RPMI7951 (cell line): ENCODE data around the gene ARMC8. TPM values are rescaled to one million over a fixed set of nuclear protein-coding genes. Genes with fewer than 3 reads are reported as not detected.
"Not testable (repeated sequence)": the region's sequence is repeated elsewhere in the genome, so short reads cannot be mapped to it uniquely, and the experiment has no call there.

Source experiments
- DNase-seq: peaks from one replicate; pipeline ENCODE4 v3.0.0-alpha.2; 2012; ENCODE audit warnings: low read depth
- total RNA-seq: library from RNA; depleted of rRNA; stranded (reverse); fragments of >200 nt; shearing (Covaris generic); gene quantifications from 2 replicates; pipeline ENCODE4 v1.2.3, GENCODE V29; 2014; rRNA removed

Gene ARMC8, protein sequence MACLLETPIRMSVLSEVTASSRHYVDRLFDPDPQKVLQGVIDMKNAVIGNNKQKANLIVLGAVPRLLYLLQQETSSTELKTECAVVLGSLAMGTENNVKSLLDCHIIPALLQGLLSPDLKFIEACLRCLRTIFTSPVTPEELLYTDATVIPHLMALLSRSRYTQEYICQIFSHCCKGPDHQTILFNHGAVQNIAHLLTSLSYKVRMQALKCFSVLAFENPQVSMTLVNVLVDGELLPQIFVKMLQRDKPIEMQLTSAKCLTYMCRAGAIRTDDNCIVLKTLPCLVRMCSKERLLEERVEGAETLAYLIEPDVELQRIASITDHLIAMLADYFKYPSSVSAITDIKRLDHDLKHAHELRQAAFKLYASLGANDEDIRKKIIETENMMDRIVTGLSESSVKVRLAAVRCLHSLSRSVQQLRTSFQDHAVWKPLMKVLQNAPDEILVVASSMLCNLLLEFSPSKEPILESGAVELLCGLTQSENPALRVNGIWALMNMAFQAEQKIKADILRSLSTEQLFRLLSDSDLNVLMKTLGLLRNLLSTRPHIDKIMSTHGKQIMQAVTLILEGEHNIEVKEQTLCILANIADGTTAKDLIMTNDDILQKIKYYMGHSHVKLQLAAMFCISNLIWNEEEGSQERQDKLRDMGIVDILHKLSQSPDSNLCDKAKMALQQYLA
- 42.7 and 67.5 TPM in 2 replicates for total RNA-seq

DNA sequence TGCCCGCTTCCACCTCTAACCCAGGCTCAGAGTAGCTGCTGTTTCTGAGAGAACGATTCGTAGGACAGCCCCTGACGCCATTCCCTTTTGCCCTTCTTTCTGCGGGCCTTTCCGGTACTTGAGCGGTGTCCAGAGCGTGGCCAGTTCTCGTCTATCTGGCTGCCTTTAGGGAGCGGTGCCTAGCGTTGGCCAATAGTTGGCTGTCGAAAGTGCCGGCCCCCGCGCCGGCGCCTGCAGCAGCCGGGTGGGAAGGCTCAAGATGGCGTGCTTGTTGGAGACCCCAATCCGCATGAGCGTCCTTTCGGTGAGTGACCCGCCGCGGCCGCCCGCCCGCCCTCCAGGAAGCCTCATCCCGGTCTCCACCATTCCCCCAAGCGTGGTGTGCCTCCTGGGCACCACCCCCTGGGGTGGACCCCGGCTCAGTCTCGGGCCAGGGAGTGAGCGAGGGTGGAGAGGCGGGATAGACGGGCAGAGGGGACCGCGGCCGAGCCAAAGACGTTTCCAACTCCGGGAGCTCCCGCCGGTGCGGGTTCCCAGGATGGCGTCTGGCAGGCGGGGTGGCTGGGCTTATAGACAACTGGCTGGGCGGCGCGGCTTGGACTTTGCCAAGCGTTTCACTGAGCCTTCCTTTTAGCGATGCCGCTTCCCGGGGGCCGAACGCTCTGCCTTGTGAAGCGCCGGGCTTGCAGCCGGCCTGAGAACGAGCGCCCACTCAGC is at the start of gene ARMC8:
Gene ARMC8, plus strand, starts transcription at position 6 of the 717 bp plus-strand sequence. Its CDS starts 254 bp downstream, at position 260.
- DNase-seq, result peak; percentile 51

DNA sequence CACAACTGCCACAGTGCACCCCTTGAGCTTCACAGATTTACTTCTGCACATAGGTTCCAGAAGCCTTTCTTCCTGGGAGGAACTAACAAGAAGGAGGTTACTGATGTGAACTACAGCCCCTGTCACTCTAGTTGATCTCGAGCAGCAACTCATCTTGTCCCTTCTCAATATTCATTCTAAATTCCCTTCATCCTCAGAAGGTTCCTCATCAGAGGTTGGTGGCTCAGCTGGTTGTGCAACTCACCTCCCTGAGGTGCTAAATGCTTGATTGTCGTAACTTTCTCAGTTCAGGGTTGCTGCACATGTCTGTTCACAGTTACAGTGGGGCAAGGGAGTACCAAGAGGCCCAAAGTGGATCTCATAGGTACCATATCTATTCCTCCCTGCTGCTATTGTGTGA is 49.2 kb upstream of the ARMC8 start:
- DNase-seq, result no peak

DNA sequence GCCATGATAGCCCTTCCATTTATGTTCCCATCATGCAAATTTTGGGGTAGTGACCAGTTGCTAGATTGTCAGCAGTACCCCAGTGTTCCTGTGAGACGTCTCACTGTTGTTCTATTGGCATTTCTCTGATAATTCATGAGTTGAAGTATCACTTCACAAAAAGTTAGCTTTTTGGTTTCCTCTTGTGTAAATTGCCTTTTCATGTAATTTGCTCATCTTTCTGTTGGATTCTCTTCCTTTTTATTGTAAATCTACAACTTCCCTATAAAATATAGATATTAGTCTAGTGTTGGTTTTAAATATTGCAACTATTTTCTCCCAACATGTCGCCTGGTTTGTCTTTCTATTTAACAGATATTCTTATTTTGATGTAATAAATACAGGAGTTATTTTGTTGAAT is 47.4 kb upstream of the ARMC8 start:
- no peak for DNase-seq

GRCh38 chr3:138140940-138141339 is 46.2 kb upstream of the ARMC8 start:
- DNase-seq, result no peak

- not testable (repeated sequence) for DNase-seq
Observed at GRCh38 chr3:138142181-138142580, 44.9 kb upstream of the ARMC8 start.

DNA sequence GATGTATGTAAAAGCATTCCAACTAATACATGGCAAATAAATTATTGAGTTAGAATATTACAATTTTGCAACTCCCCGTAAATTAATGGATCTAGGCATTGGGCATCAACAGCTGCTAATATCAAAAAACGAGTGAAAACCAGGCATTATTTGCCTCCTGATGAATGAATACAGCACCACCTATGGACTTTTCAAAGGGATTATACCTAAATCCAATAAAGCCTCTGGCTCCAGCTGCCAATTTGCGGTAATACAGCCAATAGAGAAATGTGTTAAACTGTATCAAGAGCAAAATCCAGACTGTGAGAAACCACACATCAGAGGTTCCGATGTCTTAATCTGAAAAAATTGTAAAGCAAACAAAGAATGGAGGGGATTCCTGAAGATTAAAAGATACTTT is 38.6 kb upstream of the ARMC8 start:
- no peak for DNase-seq

DNA sequence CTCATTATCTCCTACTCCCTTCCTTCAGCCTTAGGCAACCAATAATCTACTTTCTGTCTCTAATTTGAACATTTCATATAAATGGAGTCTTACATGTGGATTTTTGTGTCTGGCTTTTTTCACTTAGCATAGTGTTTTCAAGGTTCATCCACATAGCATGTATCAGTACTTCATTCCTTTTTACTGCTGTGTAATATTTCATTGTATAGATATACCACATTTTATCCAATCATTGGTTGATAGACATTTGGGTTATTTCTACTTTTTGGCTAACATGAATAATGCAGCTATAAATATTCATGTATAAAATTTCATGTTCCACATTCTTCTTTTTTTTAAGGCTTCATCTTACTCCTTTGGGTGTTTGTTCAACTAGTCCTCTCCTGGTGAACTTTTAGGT is 32.6 kb upstream of the ARMC8 start:
- DNase-seq, result no peak

- DNase-seq, result no peak
Observed at GRCh38 chr3:138157743-138158142, 29.4 kb upstream of the ARMC8 start.

DNA sequence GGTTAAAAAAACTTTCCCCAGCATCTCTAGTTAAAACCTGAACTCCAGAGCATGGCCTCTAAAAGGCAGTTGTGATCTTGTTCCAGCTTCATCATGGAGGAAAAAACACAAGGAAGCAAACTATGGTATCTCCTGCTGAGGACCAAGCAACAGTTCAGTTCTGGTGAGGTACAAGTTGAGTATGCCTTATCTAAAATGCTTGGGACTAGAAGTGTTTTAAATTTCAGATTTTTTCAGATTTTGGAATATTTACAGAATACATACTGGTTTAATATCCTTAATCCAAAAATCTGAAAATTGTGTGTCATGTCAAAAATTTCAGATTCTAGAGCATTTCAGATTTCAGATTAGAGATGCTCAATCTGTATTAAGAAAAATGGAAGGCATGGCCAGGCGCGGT is 22.0 kb upstream of the ARMC8 start:
- DNase-seq, result no peak

DNA sequence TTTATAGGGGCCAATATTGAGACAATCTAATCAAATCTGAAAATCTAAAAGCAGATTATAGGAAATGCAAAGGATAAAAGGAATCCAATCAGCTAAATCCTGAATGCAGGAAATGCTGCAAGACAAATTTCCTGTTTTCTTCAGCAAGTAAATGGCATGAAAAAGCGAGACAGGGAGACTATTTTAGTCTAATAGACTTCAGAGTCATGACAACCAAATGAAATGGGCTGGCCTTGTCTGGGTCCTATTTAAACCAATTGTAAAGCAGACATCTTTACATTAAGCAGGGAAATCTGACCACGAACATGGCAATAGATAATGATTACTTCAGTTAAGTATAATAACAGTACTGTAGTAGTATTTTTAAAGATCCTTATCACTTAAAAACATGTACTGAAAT is 14.5 kb upstream of the ARMC8 start:
- DNase-seq, result no peak

DNA sequence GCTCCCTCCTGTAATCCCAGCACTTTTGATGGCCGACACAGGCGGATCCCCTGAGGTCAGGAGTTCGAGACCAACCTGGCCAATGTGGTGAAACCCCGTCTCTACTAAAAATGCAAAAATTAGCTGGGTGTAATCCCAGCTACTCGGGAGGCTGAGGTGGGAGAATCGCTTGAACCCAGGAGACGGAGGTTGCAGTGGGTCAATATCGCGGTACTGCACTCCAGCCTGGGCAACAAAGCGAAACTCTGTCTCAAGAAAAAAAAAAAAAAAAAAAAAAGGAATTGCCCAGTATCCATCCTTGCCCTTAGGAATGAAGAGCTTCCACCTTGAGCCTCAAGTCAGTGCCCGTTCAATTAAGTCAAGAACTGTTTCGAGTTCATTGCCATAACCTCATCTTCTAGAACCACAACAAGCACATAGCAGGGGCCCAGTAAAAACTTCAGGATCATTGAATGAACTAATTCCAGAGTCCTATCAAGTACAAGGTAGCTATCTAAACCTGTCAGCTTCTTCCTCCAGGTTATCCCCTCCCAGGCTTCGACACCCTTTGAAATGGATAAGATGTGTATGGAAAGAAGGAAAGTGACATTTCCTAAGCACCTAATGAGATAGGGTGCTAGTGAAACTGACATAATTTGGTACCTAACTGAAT is 13.2 kb upstream of the ARMC8 start:
- no peak for DNase-seq

DNA sequence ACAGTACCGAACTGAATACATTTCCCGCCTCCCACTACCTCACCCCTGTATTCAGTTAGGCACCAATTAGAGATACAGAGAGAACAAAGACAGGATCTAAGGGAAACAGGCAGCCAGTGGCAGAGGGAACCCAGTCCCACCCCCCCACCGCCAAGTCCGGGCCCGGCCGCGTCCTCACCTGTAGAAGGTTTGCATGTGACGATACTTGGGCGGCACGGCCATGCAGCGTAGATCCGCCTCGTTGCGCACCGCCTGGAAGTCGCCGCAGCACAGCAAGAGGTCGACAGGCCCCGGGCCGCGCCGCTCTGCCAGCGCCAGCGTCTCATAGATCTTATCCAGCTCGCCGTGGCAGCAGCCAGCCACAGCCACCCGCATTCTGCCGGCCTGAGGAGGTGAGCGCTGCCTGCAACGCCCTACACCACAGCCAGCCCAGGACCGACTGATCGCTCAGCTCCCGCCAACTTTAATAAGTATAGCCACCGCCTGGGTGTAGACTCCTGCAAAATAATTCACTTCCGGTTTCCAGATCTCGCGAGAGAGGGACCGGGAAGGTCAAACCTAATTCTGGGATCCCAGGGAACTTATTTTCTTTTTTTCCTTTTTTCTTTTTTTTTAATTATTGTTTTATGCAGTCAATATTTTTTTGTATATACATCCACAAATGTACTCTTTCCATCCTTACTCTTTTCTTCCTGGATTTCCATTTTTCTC is 12.5 kb upstream of the ARMC8 start, which contains the start of gene DBR1:
Gene DBR1, minus strand, starts transcription at position 501 of the 711 bp plus-strand sequence. Its CDS starts 126 bp downstream, at position 375.
- DNase-seq, result peak; percentile 86

- DNase-seq, result peak; percentile 37
Observed at GRCh38 chr3:138180375-138181029, 6.6 kb upstream of the ARMC8 start.

DNA sequence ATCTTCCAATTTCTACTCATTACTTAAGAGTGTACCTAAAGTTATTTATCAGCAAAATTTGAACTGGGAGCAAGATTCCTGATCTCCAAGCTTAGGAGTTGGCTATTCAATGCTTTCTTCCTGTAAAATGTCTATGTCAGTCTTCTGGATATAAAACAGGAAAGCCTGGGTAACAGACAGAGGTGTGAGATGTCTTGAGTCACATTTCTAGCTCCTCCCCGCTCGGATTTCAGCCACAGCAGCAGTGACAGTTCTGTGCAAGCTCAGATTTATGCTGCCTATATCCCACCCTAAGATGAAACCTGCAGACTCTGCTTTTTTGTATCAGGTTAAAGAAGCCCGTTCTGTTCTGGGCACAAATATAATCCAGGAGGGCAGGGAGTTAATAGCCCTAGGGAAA is 2.1 kb upstream of the ARMC8 start:
- peak; percentile 32 for DNase-seq

- peak; percentile 36 for DNase-seq
Observed at GRCh38 chr3:138186221-138186620, 880 bp upstream of the ARMC8 start.

DNA sequence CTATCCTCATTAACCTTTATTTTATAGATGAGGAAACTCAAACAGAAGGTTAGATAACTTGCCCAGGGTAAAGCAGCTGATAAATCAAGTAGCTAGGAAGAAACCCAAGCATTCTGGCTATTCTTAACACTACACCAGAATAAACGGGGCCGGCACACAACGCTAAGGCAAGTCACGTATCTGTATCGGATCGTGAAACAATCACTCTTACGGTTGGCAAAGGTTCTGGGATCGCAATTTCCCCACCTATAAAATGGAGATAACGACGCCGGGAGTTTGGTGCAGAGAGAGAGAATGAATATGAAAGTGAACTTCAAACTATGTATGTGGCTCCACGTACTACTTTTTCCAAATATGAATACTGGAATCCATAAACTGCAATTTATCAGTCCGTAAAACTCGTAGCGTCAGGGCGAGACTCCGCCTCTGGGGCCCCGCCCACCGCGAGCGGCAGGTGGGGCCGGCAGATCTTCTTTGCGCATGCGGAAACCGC is 252 bp upstream of the ARMC8 start:
- peak; percentile 84 for DNase-seq

DNA sequence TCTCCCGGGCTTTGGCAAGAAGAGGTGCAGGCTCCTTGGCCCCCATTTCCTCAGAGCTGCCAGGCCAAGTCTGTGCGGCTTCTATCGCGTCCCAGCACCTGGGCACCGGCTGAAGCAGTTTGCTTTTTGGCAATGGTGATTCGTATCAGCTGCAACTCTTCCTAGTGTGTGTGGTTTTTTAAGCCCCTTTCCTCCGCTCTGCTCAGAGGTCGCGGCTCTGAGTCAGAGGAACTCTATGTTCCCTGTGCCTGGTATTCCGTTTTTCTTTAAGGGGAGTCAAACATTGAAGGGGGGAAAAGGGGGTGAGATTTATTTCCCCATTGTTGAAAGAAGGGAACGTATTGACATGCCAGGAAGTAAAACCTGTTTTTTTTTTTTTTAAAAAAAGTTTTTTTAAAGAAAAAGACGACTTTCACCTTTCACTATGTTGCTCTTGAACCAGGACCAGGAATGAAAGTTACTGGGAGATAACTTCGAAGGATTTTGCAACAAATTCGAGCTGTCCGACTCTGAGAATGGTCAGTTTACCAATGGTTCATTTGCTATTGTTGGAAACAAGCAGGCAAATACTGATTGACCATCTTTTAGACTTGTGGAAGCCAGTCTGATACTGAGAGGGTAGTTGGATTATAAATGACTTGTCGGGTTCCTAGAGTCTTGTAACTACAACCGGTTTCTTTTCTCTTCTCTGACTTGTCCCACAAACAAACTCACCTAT is 1.1 kb downstream of the ARMC8 start:
- DNase-seq, result peak; percentile 64

DNA sequence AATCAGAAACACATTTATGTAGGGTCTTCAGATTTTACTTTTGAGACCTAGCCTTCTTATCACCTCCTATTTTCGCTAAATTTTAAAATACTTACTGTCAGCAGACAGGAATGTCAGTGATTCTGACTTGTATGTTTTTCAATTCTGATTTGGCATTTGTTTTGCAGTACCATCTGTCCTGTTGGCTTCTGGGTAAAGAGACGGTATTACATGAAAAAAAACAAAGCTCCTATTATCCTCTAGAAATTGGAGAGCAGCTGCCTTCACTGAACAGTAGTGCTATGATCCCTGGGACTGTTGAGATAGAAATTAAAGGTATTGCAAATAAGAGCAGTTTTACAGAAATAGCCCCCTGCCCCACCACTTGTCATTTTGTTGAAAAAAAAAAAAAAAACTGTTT is 8.4 kb downstream of the ARMC8 start:
- DNase-seq, result no peak

DNA sequence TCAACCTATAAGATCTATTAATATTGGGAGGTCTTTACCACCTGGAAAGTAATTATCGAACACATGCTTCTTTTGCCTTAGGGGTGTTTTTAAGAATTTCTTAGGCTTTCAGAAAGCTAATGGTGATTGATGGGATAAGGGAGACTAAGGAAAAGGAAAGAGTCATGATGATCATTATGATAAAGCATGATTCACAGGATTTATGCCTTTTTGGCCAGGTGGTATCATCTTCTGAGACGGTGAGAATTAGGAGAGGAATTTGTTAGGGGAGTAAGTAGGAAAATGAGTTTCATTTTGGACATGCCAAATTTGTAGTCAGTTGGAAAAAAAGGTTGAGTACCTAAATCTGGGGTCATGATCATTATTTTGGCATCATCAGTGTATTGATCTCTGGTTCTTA is 8.9 kb downstream of the ARMC8 start:
- no peak for DNase-seq

- DNase-seq, result peak; percentile 26
Observed at GRCh38 chr3:138197058-138197457, 10.0 kb downstream of the ARMC8 start.
